ENCODE results near the gene PCDHA6. TPM values are rescaled to one million over a fixed set of nuclear protein-coding genes. Genes with fewer than 3 reads are reported as not detected.

PCDHA6 gene
- total and polyA plus RNA-seq, 2 of the 8 experiments (the other 6 are each of a cell fraction or from before 2014, with no cell fraction given), result 0.71 to 7.1 TPM

- WGBS, 2 experiments (ENCODE audit: extremely low coverage in 1 of 2, insufficient coverage in 1 of 2, insufficient read length in 1 of 2, insufficient replicate concordance in 2 of 2, low coverage in 1 of 2, low lambda C conversion rate in 2 of 2, missing lambda C conversion rate in 1 of 2), result 57% methylated on average over 47 of the region's 47 CpGs; no CpG with 5 or more reads in 1 of the 2 experiments
- Histone ChIP-seq H4K91ac (replicated peaks; ENCODE audit: insufficient read length, low read length) (no peak within 1 kb of the TSS), H4K5ac (ENCODE audit: insufficient read length, low read depth, low read length) (no peak within 1 kb of the TSS), H2BK15ac (ENCODE audit: low read length) (no peak within 1 kb of the TSS), H2AFZ (ENCODE audit: low read length) (no peak within 1 kb of the TSS), H3K23me2 (ENCODE audit: low read depth, low read length) (no peaks in the 10 kb centered on the region), H3K27me3 (replicated peaks in 1 of 4; ENCODE audit: control insufficient read depth in 3 of 4, extremely low read depth in 1 of 4, insufficient read depth in 3 of 4, low read length in 3 of 4) (no peaks in the 10 kb centered on the region), H2BK120ac (replicated peaks; ENCODE audit: low read depth, low read length) (no peak within 1 kb of the TSS), H3K18ac (ENCODE audit: extremely low read depth, low read length) (no peak within 1 kb of the TSS), H3K56ac (replicated peaks; ENCODE audit: insufficient read length, low read depth, low read length) (no peak within 1 kb of the TSS), H3K4me2 (ENCODE audit: insufficient read depth in 1 of 2, low read depth in 2 of 2, low read length in 2 of 2) (peak within 1 kb of the TSS in 1 of 2 experiments; percentile 43; a peak in 1 of 4 replicates), H4K20me1 (replicated peaks in 1 of 2; ENCODE audit: control insufficient read depth in 1 of 2, insufficient read depth in 2 of 2, low read length in 2 of 2) (no peaks in the 10 kb centered on the region), H2AK5ac (ENCODE audit: low read depth, low read length) (no peak within 1 kb of the TSS), H3K79me1 (ENCODE audit: low read depth, low read length) (no peaks in the 10 kb centered on the region), H3K4ac (replicated peaks; ENCODE audit: insufficient read length, low read depth, low read length) (no peak within 1 kb of the TSS), H3K4me1 (replicated peaks in 1 of 4; ENCODE audit: control insufficient read depth in 3 of 4, insufficient read depth in 4 of 4, low read length in 3 of 4) (no peaks in the 10 kb centered on the region), H3K9ac (replicated peaks in 1 of 4; ENCODE audit: extremely low read depth in 1 of 4, low read depth in 3 of 4, low read length in 3 of 4) (no peak within 1 kb of the TSS), H3K23ac (ENCODE audit: insufficient read length) (no peak within 1 kb of the TSS), H3K9me3 (ENCODE audit: insufficient read depth in 2 of 2, low read depth in 1 of 2, low read length in 1 of 2) (peaks cover 0 to 2% of the 10 kb centered on the region in 2 experiments; a peak in 1 of 4 replicates), H3K27ac (ENCODE audit: low read depth, low read length) (no peak within 1 kb of the TSS), H2BK5ac (ENCODE audit: low read depth, low read length) (no peak within 1 kb of the TSS), H2BK20ac (ENCODE audit: low read length) (no peak within 1 kb of the TSS), H3K36me3 (ENCODE audit: control insufficient read depth in 2 of 4, insufficient read depth in 4 of 4, low read length in 3 of 4) (peaks cover 0 to 3% (median 0%) of the 10 kb centered on the region in 4 experiments; a peak in 3 of 8 replicates), H3K14ac (ENCODE audit: insufficient read length) (no peak within 1 kb of the TSS), H3K79me2 (ENCODE audit: control insufficient read depth in 1 of 2, insufficient read depth in 2 of 2, low read length in 2 of 2) (no peaks in the 10 kb centered on the region), H4K8ac (ENCODE audit: extremely low read depth, insufficient read depth, low read length) (no peak within 1 kb of the TSS), H3K4me3 (ENCODE audit: extremely low read depth in 1 of 4, insufficient read depth in 2 of 4, low read depth in 3 of 4, low read length in 4 of 4) (peak within 1 kb of the TSS in 3 of 4 experiments; percentile 29 to 47 (median 29); a peak in 4 of 8 replicates), H2BK12ac (ENCODE audit: low read depth, low read length) (no peak within 1 kb of the TSS)
- peak; percentile 57 for FAIRE-seq
- ChIA-PET CTCF (ENCODE audit: partially characterized antibody) (interaction anchor here (0.6 to 4.7 kb wide), 52 partner anchors 9 to 382 kb away, joined by 3 to 122 read pairs (median 5); partner anchors contain the start of genes PCDHA1, PCDHA10, PCDHA11 and PCDHA12), POLR2A (ENCODE audit: partially characterized antibody) (interaction anchor here (0.6 to 1.8 kb wide), 6 partner anchors 13 to 199 kb away, joined by 3 to 10 read pairs (median 4); partner anchors contain the start of genes PCDHA10, PCDHA11 and PCDHA6)
- DNase-seq (ENCODE audit: low read depth in 1 of 2, low spot score in 2 of 2), result peak in 1 of 2 experiments; percentile 84
- TF ChIP-seq ATF3 (IDR thresholded peaks at IDR 0.05; ENCODE audit: insufficient read depth, low read depth, low read length), result no peak
- no peak for TF ChIP-seq RXRA (IDR thresholded peaks at IDR 0.05; ENCODE audit: insufficient read depth, low read depth, low read length)
- no peak for TF ChIP-seq USF2 (IDR thresholded peaks at IDR 0.05; ENCODE audit: low read length)
- TF ChIP-seq RAD21 (IDR thresholded peaks at IDR 0.05 in 1 of 2, conservative IDR thresholded peaks at IDR 0.05 in 1 of 2; ENCODE audit: low read depth in 2 of 2, low read length in 2 of 2), result peak; percentile 70 to 76
- peak; percentile 63 to 81 (median 79) for TF ChIP-seq CTCF (IDR thresholded peaks at IDR 0.05; ENCODE audit: control extremely low read depth in 1 of 3, insufficient read depth in 1 of 3, low read depth in 1 of 3, low read length in 3 of 3)
Observed at GRCh38 chr5:140840978-140841962, 13.5 kb downstream of the PCDHA6 start, which contains the start of gene PCDHA8. Gene PCDHA8, plus strand, starts transcription at chr5:140841187. Its CDS starts 135 bp downstream, at chr5:140841322.
